HepG2 (cell line): ENCODE results near the gene MYORG. TPM values are rescaled to one million over a fixed set of nuclear protein-coding genes. Genes with fewer than 3 reads are reported as not detected.

Source experiments
- AHR ChIP-seq: IDR thresholded peaks from 2 replicates; pipeline ENCODE4 v1.6.1; 2018; ENCODE audit warnings: missing genetic modification reagents, missing compliant biosample characterization
- EEA1 ChIP-seq: sonication (generic); formaldehyde crosslinking; IDR thresholded peaks from 2 replicates; pipeline ENCODE4 v1.5.1; 2020; ENCODE audit warnings: mild to moderate bottlenecking, missing genetic modification reagents, borderline replicate concordance
- ETV5 ChIP-seq: IDR thresholded peaks from 2 replicates; pipeline ENCODE4 v1.6.1; 2018; ENCODE audit warnings: missing biosample characterization, missing genetic modification reagents, inconsistent platforms, borderline replicate concordance
- MAZ ChIP-seq, 2 experiments: sonication (generic) in 1 of 2; formaldehyde crosslinking in 1 of 2; IDR thresholded peaks; 2 replicates each; pipeline versions ENCODE4 v1.5.0 to v1.6.1; 2012 to 2020; ENCODE audit warnings: low read depth in 2 of 2, mild to moderate bottlenecking in 2 of 2, borderline replicate concordance in 1 of 2, improper control_type of control experiment in 1 of 2, low read length in 1 of 2, missing genetic modification reagents in 1 of 2, moderate library complexity in 1 of 2
- NR3C1 ChIP-seq: sonication (generic); formaldehyde crosslinking; IDR thresholded peaks from 2 replicates; pipeline ENCODE4 v1.4.0; 2020; ENCODE audit warnings: missing genetic modification reagents
- PHB2 ChIP-seq: fragments of 450-650 bp; IDR thresholded peaks from 2 replicates; pipeline ENCODE4 v1.6.1; 2018; ENCODE audit not compliant: partially characterized antibody
- PITX1 ChIP-seq: sonication (generic); formaldehyde crosslinking; IDR thresholded peaks from 2 replicates; pipeline ENCODE4 v1.5.1; 2020; ENCODE audit warnings: mild to moderate bottlenecking, missing genetic modification reagents
- SP1 ChIP-seq, 2 experiments: fragments of 450-650 bp in 1 of 2; sonication (generic) in 1 of 2; formaldehyde crosslinking in 1 of 2; IDR thresholded peaks; 2 replicates each; pipeline versions ENCODE4 v1.4.0 to v1.6.1; 2016 to 2020; ENCODE audit warnings: missing genetic modification reagents in 1 of 2
- SRSF4 ChIP-seq: fragments of 200-400 bp; formaldehyde crosslinking; IDR thresholded peaks from one replicate; pipeline ENCODE4 v1.6.1; 2018; ENCODE audit warnings: mild to moderate bottlenecking, low read depth, low read length, moderate library complexity; ENCODE audit not compliant: poor library complexity, severe bottlenecking
- TP53 ChIP-seq: sonication (generic); formaldehyde crosslinking; conservative IDR thresholded peaks from 2 replicates; pipeline ENCODE4 v1.4.0; 2020; ENCODE audit warnings: missing genetic modification reagents
- ZFX ChIP-seq: sonication (generic); formaldehyde crosslinking; IDR thresholded peaks from 2 replicates; pipeline ENCODE4 v1.4.0; 2020; ENCODE audit warnings: mild to moderate bottlenecking, low read depth, missing genetic modification reagents, moderate library complexity
- ZNF326 ChIP-seq: sonication (generic); formaldehyde crosslinking; IDR thresholded peaks from 2 replicates; pipeline ENCODE4 v1.4.0; 2020; ENCODE audit warnings: missing genetic modification reagents, borderline replicate concordance
- ZNF7 ChIP-seq: IDR thresholded peaks from 2 replicates; pipeline ENCODE4 v1.6.1; 2016; ENCODE audit warnings: missing biosample characterization, missing genetic modification reagents
- ZNF749 ChIP-seq: sonication (generic); formaldehyde crosslinking; IDR thresholded peaks from 2 replicates; pipeline ENCODE4 v1.8.0; 2022; ENCODE audit warnings: mild to moderate bottlenecking, missing genetic modification reagents, moderate library complexity, borderline replicate concordance
- polyA plus RNA-seq, 8 experiments: library from polyadenylated mRNA; depleted of rRNA in 3 of 8; stranded (reverse) in 7 of 8; unstranded in 1 of 8; fragments of >200 nt; fragmentation: Illumina TruSeq in 4 of 8; extraction: Trizol in 4 of 8; gene quantifications; 2 replicates each; pipeline versions ENCODE4 v1.2.1 to v1.2.3, GENCODE V29; 2011 to 2016; ENCODE audit warnings: low read depth in 4 of 8, missing spikeins in 1 of 8, mixed read lengths in 1 of 8; ENCODE audit not compliant: insufficient read depth in 1 of 8
- total RNA-seq, 5 experiments: library from RNA; depleted of rRNA; stranded (reverse); fragments of >200 nt; fragmentation: Illumina TruSeq; extraction: Trizol; gene quantifications; 2 replicates each; pipeline ENCODE4 v1.2.3, GENCODE V29; 2016; ENCODE audit warnings: low read depth in 1 of 5
- TF ChIP-seq, protein P1 (sequence below): sonication (generic); formaldehyde crosslinking; IDR thresholded peaks from 2 replicates; pipeline ENCODE4 v1.4.0; 2020; ENCODE audit warnings: missing genetic modification reagents
- TF ChIP-seq, protein P2 (sequence below): sonication (generic); formaldehyde crosslinking; IDR thresholded peaks from 2 replicates; pipeline ENCODE4 v1.9.0; 2021; ENCODE audit warnings: missing genetic modification reagents, borderline replicate concordance
- TF ChIP-seq, protein P3 (sequence below): sonication (generic); formaldehyde crosslinking; IDR thresholded peaks from 2 replicates; pipeline ENCODE4 v1.5.1; 2020; ENCODE audit warnings: missing genetic modification reagents, mild to moderate bottlenecking, borderline replicate concordance
- TF ChIP-seq, protein P4 (sequence below): sonication (generic); formaldehyde crosslinking; IDR thresholded peaks from 2 replicates; pipeline ENCODE4 v1.5.0; 2020; ENCODE audit warnings: missing genetic modification reagents, mild to moderate bottlenecking, borderline replicate concordance
- TF ChIP-seq, protein P5 (sequence below): sonication (generic); formaldehyde crosslinking; IDR thresholded peaks from 2 replicates; pipeline ENCODE4 v1.9.0; 2021; ENCODE audit warnings: missing genetic modification reagents, mild to moderate bottlenecking, borderline replicate concordance

MYORG gene
- total and polyA plus RNA-seq, 2 of the 13 experiments (the other 11 are each of a cell fraction or from before 2014, with no cell fraction given): 11.1 to 22.4 TPM

DNA sequence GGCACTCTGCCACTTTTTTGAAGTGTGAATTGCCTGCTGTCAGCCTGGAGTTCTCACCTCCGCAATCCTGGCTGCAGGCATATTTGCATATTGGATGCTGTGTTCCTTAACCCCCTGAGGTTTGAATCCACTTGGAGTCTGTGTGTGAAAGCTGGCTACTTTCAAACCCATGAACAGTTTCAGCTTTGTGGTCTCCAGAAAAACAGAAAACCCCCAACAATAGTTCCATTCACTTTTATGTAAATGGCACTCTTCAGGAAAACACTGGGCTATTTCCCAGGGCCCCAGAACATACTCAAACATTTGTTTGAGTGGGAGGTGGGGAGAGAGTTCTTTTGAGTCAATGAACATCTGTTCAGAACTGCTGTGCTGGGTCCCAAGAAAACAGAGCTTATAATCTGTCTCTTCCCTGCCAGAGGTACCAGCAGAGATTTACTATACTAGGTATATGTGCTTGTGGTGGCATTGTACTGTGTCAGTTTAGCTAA is 42.3 kb downstream of the MYORG start (continued):
- TF ChIP-seq, protein P1, sequence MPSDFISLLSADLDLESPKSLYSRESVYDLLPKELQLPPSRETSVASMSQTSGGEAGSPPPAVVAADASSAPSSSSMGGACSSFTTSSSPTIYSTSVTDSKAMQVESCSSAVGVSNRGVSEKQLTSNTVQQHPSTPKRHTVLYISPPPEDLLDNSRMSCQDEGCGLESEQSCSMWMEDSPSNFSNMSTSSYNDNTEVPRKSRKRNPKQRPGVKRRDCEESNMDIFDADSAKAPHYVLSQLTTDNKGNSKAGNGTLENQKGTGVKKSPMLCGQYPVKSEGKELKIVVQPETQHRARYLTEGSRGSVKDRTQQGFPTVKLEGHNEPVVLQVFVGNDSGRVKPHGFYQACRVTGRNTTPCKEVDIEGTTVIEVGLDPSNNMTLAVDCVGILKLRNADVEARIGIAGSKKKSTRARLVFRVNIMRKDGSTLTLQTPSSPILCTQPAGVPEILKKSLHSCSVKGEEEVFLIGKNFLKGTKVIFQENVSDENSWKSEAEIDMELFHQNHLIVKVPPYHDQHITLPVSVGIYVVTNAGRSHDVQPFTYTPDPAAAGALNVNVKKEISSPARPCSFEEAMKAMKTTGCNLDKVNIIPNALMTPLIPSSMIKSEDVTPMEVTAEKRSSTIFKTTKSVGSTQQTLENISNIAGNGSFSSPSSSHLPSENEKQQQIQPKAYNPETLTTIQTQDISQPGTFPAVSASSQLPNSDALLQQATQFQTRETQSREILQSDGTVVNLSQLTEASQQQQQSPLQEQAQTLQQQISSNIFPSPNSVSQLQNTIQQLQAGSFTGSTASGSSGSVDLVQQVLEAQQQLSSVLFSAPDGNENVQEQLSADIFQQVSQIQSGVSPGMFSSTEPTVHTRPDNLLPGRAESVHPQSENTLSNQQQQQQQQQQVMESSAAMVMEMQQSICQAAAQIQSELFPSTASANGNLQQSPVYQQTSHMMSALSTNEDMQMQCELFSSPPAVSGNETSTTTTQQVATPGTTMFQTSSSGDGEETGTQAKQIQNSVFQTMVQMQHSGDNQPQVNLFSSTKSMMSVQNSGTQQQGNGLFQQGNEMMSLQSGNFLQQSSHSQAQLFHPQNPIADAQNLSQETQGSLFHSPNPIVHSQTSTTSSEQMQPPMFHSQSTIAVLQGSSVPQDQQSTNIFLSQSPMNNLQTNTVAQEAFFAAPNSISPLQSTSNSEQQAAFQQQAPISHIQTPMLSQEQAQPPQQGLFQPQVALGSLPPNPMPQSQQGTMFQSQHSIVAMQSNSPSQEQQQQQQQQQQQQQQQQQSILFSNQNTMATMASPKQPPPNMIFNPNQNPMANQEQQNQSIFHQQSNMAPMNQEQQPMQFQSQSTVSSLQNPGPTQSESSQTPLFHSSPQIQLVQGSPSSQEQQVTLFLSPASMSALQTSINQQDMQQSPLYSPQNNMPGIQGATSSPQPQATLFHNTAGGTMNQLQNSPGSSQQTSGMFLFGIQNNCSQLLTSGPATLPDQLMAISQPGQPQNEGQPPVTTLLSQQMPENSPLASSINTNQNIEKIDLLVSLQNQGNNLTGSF (CRISPR knock-in tag): no peak
- TF ChIP-seq, protein P2, sequence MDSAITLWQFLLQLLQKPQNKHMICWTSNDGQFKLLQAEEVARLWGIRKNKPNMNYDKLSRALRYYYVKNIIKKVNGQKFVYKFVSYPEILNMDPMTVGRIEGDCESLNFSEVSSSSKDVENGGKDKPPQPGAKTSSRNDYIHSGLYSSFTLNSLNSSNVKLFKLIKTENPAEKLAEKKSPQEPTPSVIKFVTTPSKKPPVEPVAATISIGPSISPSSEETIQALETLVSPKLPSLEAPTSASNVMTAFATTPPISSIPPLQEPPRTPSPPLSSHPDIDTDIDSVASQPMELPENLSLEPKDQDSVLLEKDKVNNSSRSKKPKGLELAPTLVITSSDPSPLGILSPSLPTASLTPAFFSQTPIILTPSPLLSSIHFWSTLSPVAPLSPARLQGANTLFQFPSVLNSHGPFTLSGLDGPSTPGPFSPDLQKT (CRISPR knock-in tag): no peak
- no peak for TF ChIP-seq PHB2
- TF ChIP-seq ZNF7 (CRISPR knock-in tag): no peak
- TF ChIP-seq PITX1: no peak
- no peak for TF ChIP-seq AHR (CRISPR knock-in tag)
- TF ChIP-seq ZNF326 (CRISPR knock-in tag): no peak
- TF ChIP-seq SP1 (IDR thresholded peaks at IDR 0.05): no peak
- TF ChIP-seq SP1 (CRISPR knock-in tag; IDR thresholded peaks at IDR 0.05): no peak
- no peak for TF ChIP-seq SRSF4
- no peak for TF ChIP-seq NR3C1
- no peak for TF ChIP-seq ZNF749 (CRISPR knock-in tag)
- no peak for TF ChIP-seq TP53 (CRISPR knock-in tag)
- no peak for TF ChIP-seq EEA1
- no peak for TF ChIP-seq ETV5 (CRISPR knock-in tag)
- TF ChIP-seq, protein P3, sequence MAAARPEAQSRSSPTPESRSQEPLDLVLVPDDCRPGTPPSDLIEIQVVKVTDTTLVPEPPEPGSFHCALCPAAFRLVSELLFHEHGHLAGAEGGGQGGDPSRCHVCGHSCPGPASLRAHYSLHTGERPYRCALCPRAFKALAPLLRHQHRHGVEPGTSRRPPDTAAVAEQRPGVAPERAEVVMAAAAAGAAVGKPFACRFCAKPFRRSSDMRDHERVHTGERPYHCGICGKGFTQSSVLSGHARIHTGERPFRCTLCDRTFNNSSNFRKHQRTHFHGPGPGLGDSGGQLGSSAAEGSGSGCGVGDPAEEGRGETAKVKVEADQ (CRISPR knock-in tag): no peak
- TF ChIP-seq, protein P4, sequence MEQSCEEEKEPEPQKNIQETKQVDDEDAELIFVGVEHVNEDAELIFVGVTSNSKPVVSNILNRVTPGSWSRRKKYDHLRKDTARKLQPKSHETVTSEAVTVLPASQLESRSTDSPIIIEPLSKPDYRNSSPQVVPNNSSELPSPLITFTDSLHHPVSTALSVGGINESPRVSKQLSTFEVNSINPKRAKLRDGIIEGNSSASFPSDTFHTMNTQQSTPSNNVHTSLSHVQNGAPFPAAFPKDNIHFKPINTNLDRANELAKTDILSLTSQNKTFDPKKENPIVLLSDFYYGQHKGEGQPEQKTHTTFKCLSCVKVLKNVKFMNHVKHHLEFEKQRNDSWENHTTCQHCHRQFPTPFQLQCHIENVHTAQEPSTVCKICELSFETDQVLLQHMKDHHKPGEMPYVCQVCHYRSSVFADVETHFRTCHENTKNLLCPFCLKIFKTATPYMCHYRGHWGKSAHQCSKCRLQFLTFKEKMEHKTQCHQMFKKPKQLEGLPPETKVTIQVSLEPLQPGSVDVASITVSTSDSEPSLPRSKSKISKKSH (CRISPR knock-in tag): no peak
- TF ChIP-seq MAZ (IDR thresholded peaks at IDR 0.05; ENCODE audit: borderline replicate concordance, low read depth, low read length): no peak
- no peak for TF ChIP-seq MAZ (CRISPR knock-in tag; IDR thresholded peaks at IDR 0.05; ENCODE audit: low read depth)
- no peak for TF ChIP-seq ZFX (CRISPR knock-in tag)
- TF ChIP-seq, protein P5, sequence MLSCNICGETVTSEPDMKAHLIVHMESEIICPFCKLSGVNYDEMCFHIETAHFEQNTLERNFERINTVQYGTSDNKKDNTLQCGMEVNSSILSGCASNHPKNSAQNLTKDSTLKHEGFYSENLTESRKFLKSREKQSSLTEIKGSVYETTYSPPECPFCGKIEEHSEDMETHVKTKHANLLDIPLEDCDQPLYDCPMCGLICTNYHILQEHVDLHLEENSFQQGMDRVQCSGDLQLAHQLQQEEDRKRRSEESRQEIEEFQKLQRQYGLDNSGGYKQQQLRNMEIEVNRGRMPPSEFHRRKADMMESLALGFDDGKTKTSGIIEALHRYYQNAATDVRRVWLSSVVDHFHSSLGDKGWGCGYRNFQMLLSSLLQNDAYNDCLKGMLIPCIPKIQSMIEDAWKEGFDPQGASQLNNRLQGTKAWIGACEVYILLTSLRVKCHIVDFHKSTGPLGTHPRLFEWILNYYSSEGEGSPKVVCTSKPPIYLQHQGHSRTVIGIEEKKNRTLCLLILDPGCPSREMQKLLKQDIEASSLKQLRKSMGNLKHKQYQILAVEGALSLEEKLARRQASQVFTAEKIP (CRISPR knock-in tag): no peak
